PC-9 (cell line): ENCODE measurements around the gene PTPRG.

Source experiments
- EZH2 ChIP-seq: fragments of 200-600 bp; sonication (generic); IDR thresholded peaks from 2 replicates; pipeline ENCODE4 v1.8.0; 2017; ENCODE audit warnings: antibody characterized with exemption, low read depth
- TF ChIP-seq, protein P1 (sequence below): fragments of 200-600 bp; sonication (generic); conservative IDR thresholded peaks from 2 replicates; pipeline ENCODE4 v1.6.1; 2017; ENCODE audit warnings: mixed run types, antibody characterized with exemption, mild to moderate bottlenecking, moderate library complexity

DNA sequence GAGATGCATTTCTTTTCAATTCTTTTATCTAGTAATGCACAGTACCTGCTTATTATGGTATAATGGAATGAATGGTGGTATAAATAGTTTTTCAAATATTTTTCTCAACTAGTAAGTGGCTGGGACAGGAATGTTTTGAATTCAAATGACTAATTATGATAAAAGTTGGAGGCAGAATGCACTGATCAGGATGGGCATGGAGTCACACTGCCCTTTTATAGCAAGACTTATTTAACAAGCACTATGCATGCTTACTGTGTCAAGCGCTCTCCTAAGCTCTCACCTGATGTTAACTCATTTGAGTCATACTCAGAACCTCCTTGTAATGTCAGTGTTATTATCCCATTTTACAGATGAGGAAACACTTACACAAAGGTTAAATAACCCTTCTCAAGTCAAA is 590.2 kb downstream of the PTPRG start:
- TF ChIP-seq, protein P1, sequence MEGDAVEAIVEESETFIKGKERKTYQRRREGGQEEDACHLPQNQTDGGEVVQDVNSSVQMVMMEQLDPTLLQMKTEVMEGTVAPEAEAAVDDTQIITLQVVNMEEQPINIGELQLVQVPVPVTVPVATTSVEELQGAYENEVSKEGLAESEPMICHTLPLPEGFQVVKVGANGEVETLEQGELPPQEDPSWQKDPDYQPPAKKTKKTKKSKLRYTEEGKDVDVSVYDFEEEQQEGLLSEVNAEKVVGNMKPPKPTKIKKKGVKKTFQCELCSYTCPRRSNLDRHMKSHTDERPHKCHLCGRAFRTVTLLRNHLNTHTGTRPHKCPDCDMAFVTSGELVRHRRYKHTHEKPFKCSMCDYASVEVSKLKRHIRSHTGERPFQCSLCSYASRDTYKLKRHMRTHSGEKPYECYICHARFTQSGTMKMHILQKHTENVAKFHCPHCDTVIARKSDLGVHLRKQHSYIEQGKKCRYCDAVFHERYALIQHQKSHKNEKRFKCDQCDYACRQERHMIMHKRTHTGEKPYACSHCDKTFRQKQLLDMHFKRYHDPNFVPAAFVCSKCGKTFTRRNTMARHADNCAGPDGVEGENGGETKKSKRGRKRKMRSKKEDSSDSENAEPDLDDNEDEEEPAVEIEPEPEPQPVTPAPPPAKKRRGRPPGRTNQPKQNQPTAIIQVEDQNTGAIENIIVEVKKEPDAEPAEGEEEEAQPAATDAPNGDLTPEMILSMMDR: no peak
- TF ChIP-seq EZH2: no peak
